Right renal pelvis (tissue), 4 donors: Measurements from ENCODE around the gene MAPT. TPM values are rescaled to one million over a fixed set of nuclear protein-coding genes. Genes with fewer than 3 reads are reported as not detected.
"Not testable (repeated sequence)": the region's sequence is repeated elsewhere in the genome, so short reads cannot be mapped to it uniquely, and the experiment has no call there.

Experiments used
- DNase-seq, 4 donors: peaks; one replicate each; pipeline ENCODE4 v3.0.0-alpha.2; 2013; ENCODE audit warnings: low read depth in 4 of 4, low spot score in 3 of 4, missing footprints in 1 of 4
- polyA plus RNA-seq, 4 donors: library from polyadenylated mRNA; unstranded; fragments of 120-200 nt; gene quantifications; one replicate each; pipeline ENCODE4 v1.2.1, GENCODE V29; 2013; ENCODE audit not compliant: insufficient read length in 4 of 4

Gene MAPT
- polyA plus RNA-seq, 4 donors = 8.8 to 12.7 (median 10.3) TPM

DNA sequence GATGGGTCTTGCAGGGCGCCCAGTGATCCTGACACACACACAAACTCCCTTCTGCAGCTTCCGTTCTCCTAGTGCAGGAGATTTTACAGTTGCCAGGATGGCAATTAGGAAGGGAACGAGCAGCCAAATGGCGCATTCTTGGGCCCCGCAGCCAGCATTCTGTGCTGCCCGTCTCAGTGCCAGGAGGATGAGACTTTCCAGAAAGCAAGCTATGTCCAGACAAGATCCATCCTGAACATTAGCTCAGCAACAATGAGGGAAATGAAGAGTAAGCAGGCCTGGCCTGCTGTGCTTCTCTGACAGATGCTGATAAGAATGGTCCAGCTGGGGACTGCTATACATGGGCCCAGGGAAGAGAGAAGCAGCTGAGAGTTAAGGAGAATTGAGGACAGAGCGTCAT, 33.2 kb upstream of the MAPT start:
- DNase-seq = no peak

DNA sequence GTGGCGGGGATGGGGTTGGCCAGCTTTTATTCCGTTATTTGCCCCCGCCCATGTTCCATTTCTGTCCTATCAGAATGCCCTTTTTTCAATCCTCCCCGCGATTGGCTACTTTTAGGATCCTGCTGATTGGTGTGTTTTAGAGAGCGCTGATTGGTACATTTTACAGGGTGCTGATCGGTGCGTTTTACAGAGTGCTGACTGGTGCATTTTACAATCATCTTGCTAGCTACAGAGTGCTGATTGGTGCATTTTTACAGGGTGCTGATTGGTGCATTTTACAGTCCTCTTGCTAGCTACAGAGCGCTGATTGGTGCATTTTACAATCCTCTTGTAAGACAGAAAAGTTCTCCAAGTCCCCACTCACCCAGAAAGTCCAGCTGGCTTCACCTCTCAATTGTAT, 32.2 kb upstream of the MAPT start:
- DNase-seq = not testable (repeated sequence)

DNA sequence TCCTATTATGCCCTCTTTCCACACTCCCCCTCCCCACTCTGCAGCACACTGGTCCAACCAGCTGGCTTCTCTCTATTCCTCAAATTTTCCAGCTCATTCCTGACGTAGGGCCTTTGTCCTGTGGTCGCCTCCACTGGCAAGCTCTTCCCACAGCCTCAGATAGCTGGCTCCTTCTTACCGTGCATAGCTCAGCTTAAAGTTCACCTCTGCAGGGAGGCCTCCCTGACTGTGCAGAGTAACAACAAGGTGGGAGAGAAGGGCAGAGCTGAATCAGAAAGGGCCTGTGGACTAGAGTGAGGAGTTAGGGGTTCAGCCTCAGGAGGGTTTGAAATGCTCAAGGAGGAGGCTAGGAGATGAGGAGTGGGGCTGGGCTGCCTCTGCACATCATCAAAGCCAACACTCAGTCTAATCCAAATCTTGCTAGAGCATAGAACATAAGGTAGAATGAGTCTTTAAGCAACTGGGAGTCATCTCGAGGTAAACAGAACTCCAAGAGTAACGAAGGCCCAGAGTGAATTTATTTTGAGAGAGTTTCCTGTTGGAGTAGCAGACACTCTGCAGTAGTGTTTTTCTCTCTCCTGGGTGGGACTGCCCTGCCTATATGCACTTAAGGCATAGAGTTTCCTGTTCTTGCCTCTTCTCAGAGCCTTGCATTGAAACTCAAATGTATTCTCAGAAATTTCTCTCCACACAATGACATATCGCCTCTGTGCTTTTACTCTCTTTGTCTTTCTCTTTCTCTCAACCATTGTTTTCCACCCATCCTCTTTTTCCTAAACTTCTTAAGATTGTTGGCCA, 30.3 kb upstream of the MAPT start:
- no peak for DNase-seq

DNA sequence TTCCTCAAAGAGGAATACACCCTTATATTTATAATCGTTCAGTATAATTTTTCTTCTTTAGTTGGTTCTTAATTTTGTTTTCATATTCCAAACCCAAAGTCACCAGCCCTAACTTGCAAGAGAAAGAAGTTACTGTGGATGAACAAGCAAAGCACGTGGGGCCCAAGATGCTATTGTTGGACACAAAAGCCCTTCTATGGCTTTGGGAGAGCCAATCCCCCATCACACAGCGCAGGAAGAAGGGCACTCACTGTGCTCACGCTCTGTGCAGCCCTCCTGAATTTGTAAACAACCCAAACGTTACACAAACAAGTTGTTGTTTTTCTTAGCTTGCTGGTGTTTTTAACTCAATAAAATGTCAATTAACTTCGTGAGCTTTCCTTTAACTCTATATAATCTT, 27.2 kb upstream of the MAPT start:
- DNase-seq = no peak

DNA sequence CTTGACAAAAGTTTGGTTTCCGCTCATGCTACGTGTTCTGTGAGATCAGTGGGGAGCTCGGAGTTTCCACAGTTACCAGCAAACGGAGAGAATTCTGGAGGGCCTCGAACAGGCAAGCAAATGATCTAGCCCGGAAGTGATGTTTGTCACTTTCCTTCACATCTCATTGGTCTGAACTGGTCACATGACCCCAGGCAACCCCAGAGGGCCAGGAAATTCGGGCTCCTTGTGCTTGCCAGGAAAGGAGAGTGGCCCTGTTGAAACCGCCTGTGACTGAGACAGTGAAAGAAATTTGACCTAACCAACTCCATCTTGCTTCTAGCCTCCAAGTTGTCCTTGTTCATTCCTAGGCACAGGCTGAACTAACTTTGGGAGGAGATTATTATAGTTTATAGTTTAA, 26.7 kb upstream of the MAPT start:
- DNase-seq = no peak

DNA sequence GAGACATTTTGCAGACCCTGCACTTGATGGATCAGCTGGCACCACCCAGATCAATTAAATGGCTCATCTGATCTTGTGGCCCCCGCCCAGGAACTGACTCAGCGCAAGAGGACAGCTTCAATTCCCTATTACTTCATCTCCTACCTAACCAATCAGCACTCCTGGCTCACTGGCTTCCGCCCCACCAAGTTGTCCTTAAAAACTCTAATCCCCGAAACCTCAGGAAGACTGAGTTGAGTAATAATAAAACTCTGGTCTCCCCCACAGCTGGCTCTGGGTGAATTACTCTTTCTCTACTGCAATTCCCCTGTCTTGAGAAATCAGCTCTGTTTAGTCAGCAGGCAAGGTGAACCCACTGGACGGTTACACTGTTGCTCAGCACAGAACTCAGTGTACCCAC, 26.1 kb upstream of the MAPT start:
- DNase-seq = no peak

DNA sequence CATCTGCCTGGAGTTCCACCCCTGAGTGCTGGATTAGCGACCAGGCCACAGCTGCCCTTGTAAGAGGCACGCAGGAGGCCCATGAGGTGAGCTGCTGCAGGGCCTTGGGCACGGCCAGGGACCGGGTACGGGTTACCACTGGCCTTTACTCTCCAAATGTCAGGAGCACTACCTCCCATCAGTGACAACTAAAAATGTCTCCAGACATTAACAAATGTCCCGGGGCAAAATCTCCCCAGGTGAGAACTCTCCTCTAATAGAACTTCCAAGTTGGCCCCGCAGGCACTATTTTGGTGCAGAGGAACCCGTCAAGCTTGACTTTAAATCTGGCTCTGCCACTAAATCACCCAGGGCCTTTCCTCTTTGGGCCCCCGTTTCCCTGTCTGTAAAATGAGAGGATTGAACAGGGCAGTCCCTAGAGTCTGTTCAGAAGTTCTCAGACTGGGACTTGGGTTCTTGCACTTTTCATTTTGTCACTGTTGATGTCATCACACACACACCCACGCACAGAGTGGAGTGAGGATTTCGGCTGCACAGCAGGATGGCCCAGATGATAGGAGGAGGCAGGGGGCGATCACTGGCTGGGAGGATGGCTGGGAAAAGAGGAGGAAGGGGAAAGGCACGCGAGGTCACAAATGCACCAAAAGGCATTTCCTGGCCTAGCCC, 24.5 kb upstream of the MAPT start:
- DNase-seq = no peak

DNA sequence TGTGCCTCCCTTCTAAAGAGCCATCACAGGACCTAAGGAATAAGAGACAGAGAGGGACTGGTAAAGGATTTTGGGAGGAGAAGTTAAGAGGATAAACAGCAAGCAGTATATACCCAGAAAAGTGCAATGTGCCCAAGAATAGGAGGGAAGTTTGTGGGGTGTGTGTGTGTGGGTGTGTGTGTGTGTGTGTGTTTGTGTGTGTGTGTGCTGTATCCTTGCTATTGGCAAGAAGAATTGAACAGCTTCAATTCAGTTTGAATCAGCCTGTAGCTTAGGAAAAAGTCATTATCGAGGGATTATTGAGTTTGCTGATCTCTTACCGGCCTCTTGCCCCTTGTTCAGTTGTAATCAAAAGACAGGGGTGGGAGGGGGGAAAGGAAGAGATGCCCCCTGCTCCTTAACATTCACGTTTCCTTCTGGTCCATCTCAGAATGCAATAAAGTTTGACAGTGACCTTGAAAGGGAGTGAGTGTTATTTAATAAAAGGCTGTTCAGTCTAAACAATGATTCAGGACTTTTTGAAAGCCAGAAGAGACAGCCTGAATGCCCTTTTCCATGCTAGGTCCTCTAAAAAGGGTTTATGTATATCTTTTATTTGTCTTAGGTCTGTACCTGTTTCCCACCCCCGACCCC, 23.9 kb upstream of the MAPT start:
- no peak for DNase-seq

DNA sequence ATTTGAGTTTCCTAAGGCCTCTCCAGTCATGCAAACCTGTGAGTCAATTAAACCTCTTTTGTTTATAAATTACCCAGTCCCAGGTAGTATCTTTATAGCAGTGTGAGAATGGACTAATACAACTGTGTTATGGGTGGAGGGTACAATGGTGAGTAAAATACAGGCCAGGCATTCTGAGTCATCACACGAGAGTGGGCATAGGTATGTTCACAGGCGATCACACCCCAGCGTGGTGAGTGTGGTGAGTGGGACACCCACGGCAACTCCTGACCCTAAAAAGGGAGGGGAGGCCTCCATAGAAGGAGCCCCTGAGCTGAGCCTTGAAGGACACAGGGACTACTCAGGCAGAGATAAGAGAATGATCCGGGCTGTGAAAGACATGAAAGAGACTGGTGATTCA, 22.6 kb upstream of the MAPT start:
- no peak for DNase-seq

DNA sequence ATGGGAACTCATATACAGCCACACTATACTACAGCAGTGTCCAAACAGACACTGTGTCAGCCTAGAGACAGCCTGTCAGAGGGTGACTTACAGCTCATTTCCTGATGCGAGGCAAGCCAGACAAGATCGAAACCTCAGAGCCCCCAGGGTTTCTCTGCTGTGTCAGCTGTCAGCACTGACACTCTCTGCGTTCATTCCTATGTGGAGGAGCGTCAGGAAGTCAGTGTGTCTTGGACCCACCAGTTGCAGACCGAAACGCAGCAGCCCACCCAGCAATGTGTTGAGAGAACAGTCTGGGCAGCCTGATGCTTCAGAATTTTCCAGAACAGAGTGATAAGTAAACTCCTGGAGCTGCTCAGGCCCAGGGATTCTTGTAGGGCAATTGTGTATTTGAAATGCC, 20.6 kb upstream of the MAPT start:
- no peak for DNase-seq

DNA sequence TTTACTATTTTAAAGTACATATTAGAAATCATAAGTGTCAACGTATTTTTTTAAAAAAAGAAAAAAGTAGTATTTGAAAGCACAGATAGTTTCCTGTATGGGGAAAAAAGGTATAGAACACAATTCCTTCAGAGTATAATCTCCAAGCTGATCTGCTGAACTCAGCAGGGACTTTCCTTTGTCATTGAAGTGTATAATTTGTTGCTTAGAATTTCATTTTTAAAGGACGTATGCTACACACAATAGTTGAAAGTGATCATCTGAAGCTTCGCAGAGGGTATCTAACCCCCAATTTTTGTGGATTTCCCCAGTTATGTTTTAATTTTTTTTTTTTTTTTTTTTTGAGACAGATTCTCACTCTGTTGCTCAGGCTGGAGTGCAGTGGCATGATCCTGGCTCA, 20.2 kb upstream of the MAPT start:
- no peak for DNase-seq

DNA sequence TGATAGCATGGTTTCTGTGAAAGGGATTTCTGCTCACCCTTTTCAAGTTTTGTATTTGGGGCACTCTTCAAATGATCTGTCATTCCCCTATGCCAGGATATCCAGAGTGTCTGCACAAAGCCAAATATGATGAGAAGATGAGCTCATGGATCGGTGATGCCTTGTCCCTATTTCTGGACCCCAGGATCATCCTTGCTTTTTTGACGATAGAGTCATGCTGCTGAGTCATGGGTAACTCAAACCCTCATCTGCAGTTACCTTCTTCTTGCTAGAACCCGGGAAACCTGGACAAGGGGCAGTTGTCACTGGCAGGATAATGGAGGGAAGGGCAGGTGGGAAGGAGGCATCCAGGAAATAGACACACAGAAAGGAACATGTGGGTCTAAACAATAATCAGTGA, 17.8 kb upstream of the MAPT start:
- DNase-seq = no peak

DNA sequence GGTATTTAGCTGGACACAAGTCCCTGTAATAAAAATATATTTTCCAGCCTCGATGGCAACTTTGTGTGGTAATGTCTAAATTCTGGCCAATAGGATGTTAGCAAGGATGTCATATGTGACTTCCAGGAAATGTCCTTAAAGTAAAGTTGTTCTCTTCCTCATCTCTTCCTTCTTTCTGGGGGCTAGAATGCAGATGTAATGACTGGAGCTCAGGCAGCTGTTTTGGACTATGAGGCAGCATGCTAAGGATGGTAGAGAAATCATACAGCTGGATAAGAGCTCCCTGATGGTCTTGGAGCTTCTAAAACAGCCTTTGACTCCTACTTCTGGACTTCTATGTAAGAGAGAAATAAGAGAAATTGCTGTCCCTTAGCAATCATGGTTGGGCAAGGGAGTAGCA, 16.9 kb upstream of the MAPT start:
- no peak for DNase-seq

DNA sequence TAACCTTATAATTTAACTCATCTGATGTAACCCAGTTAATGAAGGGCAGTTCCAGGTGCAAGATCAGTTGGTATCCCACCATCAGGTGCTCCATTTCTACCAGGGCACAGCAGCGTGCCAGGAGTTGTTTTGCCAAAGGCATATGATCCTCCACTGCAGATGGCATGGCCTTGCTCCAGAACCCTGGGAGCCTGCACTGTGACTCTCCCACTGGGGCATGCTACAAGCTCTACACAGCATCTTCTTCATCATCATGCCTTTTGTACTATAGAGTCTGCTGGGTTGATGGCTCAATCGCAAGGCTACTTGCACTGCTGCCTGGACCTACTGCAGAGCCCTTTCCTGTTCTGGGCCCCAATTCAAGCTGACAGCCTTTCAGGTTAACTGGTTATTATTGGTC, 11.3 kb upstream of the MAPT start:
- DNase-seq = no peak

DNA sequence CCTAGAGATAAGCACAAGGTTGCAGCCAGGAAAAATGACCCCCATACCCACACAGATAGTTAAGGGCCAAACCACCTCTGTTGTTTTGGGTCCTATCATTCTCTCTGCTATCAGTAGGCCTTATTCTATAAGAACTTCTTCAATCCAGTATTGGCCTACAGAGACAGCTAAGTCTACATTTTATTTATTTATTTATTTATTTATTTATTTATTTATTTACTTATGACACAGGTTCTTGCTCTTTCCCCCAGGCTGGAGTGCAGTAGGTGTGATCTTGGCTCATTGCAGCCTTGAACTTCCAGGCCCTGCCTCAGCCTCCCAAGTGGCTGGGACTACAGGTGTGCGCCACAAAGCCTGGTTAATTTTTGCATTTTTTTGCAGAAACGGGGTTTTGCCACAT, 7.5 kb upstream of the MAPT start:
- no peak for DNase-seq

DNA sequence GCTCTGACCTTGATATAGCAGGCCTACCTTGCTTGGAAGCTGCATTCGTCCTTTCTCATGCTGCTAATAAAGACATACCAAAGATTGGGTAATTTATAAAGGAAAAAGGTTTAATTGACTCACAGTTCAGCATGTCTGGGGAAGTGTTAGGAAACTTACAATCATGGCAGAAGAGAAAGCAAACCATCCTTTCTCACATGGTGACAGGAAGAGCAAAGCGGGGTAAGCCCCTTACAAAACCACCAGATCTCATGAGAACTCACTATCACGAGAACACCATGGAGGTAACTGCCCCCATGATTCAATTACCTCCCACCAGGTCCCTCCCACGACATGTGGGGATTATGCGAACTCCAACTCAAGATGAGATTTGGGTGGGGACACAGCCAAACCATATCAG, 6.0 kb upstream of the MAPT start:
- DNase-seq = no peak

DNA sequence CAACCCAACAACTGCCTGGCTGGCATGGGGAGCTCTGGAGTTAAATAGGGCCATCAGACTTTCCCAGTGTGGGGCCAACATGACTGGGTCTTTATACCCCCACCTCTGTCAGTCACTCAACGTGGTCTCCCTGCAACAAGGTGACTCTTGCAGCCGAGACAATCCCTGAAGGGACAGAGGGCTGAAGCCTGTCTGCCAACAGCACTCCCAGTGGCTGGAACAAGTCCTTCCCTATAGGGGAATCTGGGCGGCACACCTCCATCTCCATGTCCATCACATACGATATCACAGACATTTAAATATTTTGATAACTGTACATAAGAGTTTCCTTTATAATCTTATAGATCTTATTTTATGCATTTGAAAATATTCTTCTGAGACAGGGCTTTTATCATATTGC, 4.8 kb upstream of the MAPT start:
- no peak for DNase-seq

DNA sequence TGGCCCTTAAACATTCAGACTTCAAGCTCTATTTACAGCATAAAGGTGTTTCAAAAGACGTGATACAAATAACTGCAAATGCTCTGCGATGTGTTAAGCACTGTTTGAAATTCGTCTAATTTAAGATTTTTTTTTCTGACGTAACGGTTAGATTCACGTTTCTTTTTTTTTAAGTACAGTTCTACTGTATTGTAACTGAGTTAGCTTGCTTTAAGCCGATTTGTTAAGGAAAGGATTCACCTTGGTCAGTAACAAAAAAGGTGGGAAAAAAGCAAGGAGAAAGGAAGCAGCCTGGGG, 681 bp upstream of the MAPT start:
- no peak for DNase-seq

DNA sequence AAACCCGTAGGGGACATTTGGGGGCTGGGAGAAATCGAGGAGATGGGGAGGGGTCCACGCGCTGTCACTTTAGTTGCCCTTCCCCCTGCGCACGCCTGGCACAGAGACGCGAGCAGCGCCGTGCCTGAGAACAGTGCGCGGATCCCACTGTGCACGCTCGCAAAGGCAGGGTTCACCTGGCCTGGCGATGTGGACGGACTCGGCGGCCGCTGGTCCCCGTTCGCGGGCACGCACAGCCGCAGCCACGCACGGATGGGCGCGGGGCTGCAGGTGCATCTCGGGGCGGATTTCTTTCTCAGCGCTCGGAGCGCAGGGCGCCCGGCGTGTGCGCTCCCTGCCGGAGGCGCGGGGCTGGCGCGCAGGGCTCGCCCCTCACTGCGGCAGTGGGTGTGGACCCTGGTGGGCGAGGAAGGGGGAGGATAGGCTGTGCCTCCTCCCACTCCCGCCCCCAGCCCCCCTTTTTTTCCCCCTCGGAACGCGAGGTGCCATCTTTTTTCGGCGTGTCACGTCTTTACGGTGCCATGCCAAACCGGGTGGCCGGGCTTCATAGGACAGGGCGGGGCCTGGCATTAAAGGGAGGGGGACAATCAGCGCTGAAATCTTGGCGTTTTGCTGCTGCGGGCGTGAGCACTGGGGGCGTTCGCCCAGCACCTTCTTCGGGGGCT, 1.1 kb downstream of the MAPT start:
- DNase-seq = no peak

DNA sequence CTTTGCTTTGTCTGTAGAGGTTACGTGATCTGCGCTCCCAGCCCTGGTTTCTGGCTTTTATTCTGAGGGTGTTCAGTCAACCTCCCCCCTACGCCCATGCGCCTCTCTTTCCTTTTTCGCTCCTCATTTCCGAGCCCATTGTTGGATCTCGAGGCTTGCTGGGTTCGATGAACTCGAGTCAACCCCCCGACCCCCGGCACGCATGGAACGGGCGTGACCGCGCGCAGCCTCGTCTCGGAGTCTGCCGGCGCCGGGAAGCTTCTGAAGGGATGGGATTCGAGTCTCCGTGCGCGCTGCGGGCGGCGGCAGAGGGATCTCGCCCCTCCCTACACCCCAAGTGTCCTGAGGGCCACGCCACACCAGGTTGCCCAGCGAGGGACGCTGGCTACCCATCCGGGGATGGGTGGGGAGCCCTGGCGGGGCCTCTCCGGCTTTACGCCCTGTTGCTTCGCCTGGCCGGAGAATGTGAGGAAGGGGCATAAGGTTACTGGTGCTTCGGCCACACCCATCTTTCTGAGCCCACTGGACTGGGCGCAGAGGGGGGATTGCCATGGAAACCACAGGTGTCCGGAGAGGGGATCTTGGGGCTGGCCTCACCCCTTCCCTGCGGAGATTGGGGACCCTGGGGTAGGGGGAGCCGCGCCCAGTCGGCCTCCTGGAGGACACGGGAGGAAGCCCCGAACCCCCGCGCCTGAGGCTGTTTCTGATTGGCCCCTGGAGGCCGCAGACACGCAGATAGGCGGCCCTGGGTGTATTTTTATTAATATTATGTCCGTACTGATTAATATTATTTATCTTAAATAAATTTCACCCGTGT, 1.8 kb downstream of the MAPT start:
- no peak for DNase-seq
